GM12872 (cell line): ENCODE data around the gene MYB.

Source experiments
- CTCF ChIP-seq: IDR thresholded peaks from 3 replicates; pipeline ENCODE4 v1.5.1; 2011; ENCODE audit warnings: low read depth, mild to moderate bottlenecking, low read length, moderate library complexity; ENCODE audit not compliant: insufficient read depth

MYB gene

GRCh38 chr6:135219346-135219745, 38.2 kb downstream of the MYB start:
- no peak for TF ChIP-seq CTCF

- TF ChIP-seq CTCF: no peak
These were observed 39.9 kb downstream of the MYB start for GRCh38 chr6:135221042-135221441.

- no peak for TF ChIP-seq CTCF
These were observed 40.4 kb downstream of the MYB start for GRCh38 chr6:135221505-135221904.

- no peak for TF ChIP-seq CTCF
These were observed 41.5 kb downstream of the MYB start for GRCh38 chr6:135222623-135223022.

GRCh38 chr6:135224037-135224647, 43.0 kb downstream of the MYB start:
- no peak for TF ChIP-seq CTCF

GRCh38 chr6:135225911-135226310, 44.8 kb downstream of the MYB start:
- TF ChIP-seq CTCF: no peak

GRCh38 chr6:135226537-135226936, 45.4 kb downstream of the MYB start:
- no peak for TF ChIP-seq CTCF
